GM23338 (cell line): ENCODE data around the gene ENPP1.

Experiments used
- CREB1 ChIP-seq: fragments of 250-450 bp; sonication (Bioruptor Pico); IDR thresholded peaks from 2 replicates; pipeline ENCODE4 v1.5.0; 2020; ENCODE audit warnings: low read depth, mild to moderate bottlenecking, moderate library complexity
- EZH2 ChIP-seq: fragments of 200-600 bp; sonication (generic); IDR thresholded peaks from one replicate; pipeline ENCODE4 v1.8.0; 2017; ENCODE audit warnings: antibody characterized with exemption, mild to moderate bottlenecking, low read depth; ENCODE audit not compliant: unreplicated experiment
- EZH2phosphoT487 ChIP-seq: fragments of 200-600 bp; sonication (generic); IDR thresholded peaks from one replicate; pipeline ENCODE4 v1.8.1; 2018; ENCODE audit warnings: antibody characterized with exemption; ENCODE audit not compliant: unreplicated experiment
- JUNB ChIP-seq: IDR thresholded peaks from one replicate; pipeline ENCODE4 v1.6.1; 2016; ENCODE audit warnings: antibody characterized with exemption; ENCODE audit not compliant: unreplicated experiment
- POLR2AphosphoS5 ChIP-seq: IDR thresholded peaks from 2 replicates; pipeline ENCODE4 v1.6.1; 2016; ENCODE audit warnings: antibody characterized with exemption, low read depth
- ZNF114 ChIP-seq: fragments of 250-450 bp; sonication (Bioruptor Pico); IDR thresholded peaks from 2 replicates; pipeline ENCODE4 v1.5.0; 2020; ENCODE audit warnings: mild to moderate bottlenecking, moderate library complexity
- TF ChIP-seq, protein P1 (sequence below): IDR thresholded peaks from 2 replicates; pipeline ENCODE4 v1.6.1; 2016; ENCODE audit warnings: antibody characterized with exemption
- TF ChIP-seq, protein P2 (sequence below), 2 experiments: fragments of 200-600 bp in 1 of 2; sonication (generic) in 1 of 2; conservative IDR thresholded peaks; 2 replicates each; pipeline versions ENCODE4 v1.5.1 to v1.6.1; 2016 to 2017; ENCODE audit warnings: antibody characterized with exemption in 2 of 2, low read depth in 2 of 2, mild to moderate bottlenecking in 2 of 2, moderate library complexity in 1 of 2
- TF ChIP-seq, protein P3 (sequence below): IDR thresholded peaks from one replicate; pipeline ENCODE4 v1.6.1; 2018; ENCODE audit warnings: antibody characterized with exemption; ENCODE audit not compliant: unreplicated experiment

DNA sequence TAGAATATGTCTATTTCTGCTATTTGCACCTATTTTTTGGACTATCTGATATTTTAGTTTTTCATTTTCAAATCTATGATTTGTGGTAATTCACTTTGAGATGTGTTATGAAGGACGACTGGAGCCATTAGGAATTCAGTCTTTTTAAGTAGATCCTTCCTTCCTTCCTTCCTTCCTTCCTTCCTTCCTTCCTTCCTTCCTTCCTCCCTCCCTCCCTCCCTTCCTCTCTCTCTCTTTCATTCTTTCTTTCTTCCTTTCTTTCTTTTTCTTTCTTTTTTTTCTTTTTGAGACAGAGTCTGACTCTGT, 46.1 kb upstream of the ENPP1 start:
- TF ChIP-seq, protein P1, sequence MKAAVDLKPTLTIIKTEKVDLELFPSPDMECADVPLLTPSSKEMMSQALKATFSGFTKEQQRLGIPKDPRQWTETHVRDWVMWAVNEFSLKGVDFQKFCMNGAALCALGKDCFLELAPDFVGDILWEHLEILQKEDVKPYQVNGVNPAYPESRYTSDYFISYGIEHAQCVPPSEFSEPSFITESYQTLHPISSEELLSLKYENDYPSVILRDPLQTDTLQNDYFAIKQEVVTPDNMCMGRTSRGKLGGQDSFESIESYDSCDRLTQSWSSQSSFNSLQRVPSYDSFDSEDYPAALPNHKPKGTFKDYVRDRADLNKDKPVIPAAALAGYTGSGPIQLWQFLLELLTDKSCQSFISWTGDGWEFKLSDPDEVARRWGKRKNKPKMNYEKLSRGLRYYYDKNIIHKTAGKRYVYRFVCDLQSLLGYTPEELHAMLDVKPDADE: no peak
- no peak for TF ChIP-seq POLR2AphosphoS5
- no peak for TF ChIP-seq EZH2phosphoT487
- TF ChIP-seq, protein P2, sequence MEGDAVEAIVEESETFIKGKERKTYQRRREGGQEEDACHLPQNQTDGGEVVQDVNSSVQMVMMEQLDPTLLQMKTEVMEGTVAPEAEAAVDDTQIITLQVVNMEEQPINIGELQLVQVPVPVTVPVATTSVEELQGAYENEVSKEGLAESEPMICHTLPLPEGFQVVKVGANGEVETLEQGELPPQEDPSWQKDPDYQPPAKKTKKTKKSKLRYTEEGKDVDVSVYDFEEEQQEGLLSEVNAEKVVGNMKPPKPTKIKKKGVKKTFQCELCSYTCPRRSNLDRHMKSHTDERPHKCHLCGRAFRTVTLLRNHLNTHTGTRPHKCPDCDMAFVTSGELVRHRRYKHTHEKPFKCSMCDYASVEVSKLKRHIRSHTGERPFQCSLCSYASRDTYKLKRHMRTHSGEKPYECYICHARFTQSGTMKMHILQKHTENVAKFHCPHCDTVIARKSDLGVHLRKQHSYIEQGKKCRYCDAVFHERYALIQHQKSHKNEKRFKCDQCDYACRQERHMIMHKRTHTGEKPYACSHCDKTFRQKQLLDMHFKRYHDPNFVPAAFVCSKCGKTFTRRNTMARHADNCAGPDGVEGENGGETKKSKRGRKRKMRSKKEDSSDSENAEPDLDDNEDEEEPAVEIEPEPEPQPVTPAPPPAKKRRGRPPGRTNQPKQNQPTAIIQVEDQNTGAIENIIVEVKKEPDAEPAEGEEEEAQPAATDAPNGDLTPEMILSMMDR (conservative IDR thresholded peaks at IDR 0.05; ENCODE audit: low read depth in 2 of 2): no peak
- TF ChIP-seq EZH2: no peak
- no peak for TF ChIP-seq ZNF114 (CRISPR knock-in tag)
- TF ChIP-seq JUNB: no peak
- TF ChIP-seq, protein P3, sequence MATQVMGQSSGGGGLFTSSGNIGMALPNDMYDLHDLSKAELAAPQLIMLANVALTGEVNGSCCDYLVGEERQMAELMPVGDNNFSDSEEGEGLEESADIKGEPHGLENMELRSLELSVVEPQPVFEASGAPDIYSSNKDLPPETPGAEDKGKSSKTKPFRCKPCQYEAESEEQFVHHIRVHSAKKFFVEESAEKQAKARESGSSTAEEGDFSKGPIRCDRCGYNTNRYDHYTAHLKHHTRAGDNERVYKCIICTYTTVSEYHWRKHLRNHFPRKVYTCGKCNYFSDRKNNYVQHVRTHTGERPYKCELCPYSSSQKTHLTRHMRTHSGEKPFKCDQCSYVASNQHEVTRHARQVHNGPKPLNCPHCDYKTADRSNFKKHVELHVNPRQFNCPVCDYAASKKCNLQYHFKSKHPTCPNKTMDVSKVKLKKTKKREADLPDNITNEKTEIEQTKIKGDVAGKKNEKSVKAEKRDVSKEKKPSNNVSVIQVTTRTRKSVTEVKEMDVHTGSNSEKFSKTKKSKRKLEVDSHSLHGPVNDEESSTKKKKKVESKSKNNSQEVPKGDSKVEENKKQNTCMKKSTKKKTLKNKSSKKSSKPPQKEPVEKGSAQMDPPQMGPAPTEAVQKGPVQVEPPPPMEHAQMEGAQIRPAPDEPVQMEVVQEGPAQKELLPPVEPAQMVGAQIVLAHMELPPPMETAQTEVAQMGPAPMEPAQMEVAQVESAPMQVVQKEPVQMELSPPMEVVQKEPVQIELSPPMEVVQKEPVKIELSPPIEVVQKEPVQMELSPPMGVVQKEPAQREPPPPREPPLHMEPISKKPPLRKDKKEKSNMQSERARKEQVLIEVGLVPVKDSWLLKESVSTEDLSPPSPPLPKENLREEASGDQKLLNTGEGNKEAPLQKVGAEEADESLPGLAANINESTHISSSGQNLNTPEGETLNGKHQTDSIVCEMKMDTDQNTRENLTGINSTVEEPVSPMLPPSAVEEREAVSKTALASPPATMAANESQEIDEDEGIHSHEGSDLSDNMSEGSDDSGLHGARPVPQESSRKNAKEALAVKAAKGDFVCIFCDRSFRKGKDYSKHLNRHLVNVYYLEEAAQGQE: no peak
- TF ChIP-seq CREB1 (CRISPR knock-in tag): no peak
